Ovary (tissue), 9 donors: Measurements from ENCODE around the gene SOX5. TPM values are rescaled to one million over a fixed set of nuclear protein-coding genes. Genes with fewer than 3 reads are reported as not detected.

ENCODE experiments used
- DNase-seq, 5 donors: peaks; one replicate each; pipeline ENCODE4 v3.0.0-alpha.2; 2019 to 2020
- H3K27ac ChIP-seq, 2 donors: fragments of 200-600 bp; one replicate each; pipeline versions ENCODE4 v1.5.1 to v1.8.0; 2019 to 2022
- H3K27me3 ChIP-seq: fragments of 200-600 bp; one replicate; pipeline ENCODE4 v1.8.0; 2022
- H3K36me3 ChIP-seq: fragments of 200-600 bp; sonication (generic); one replicate; pipeline ENCODE4 v1.5.1; 2019
- H3K4me1 ChIP-seq: one replicate; pipeline ENCODE4 v1.8.1; 2013; ENCODE audit warnings: mild to moderate bottlenecking, moderate library complexity; ENCODE audit not compliant: insufficient read depth
- H3K4me3 ChIP-seq: fragments of 200-600 bp; sonication (generic); one replicate; pipeline ENCODE4 v1.5.1; 2017
- H3K9me3 ChIP-seq, 2 donors: fragments of 200-600 bp in 1 of 2; sonication (generic) in 1 of 2; one replicate each; pipeline versions ENCODE4 v1.5.1 to v1.8.1; 2013 to 2019; ENCODE audit warnings: mild to moderate bottlenecking in 1 of 2, moderate library complexity in 1 of 2
- EP300 ChIP-seq: sonication (generic); formaldehyde crosslinking; IDR thresholded peaks from one replicate; pipeline ENCODE4 v1.6.1; 2017; ENCODE audit warnings: antibody characterized with exemption
- POLR2A ChIP-seq: fragments of 450-650 bp; IDR thresholded peaks from one replicate; pipeline ENCODE4 v1.6.1; 2017; ENCODE audit warnings: antibody characterized with exemption, mild to moderate bottlenecking, moderate library complexity
- WGBS, 3 donors: extraction: QIAGEN DNeasy Blood & Tissue Kit in 1 of 3; methylation state at CpG; one replicate each; pipeline versions ENCODE4 v1.1.5 to v1.1.7; 2013 to 2017; 5-methylcytosine and 5-hydroxymethylcytosine counted together
- intact Hi-C, 4 donors: fragments of 100-400 bp; cut with DNase I; formaldehyde crosslinking; loops; one replicate each; pipeline versions ENCODE4 v1.11.0 to v1.15.1; 2022 to 2023
- polyA plus RNA-seq, 2 donors: library from polyadenylated mRNA; stranded (reverse); fragments of 200-250 nt in 1 of 2; fragments of 350-450 nt in 1 of 2; fragmentation: Illumina TruSeq in 1 of 2; extraction: RNeasy Lipid Tissue Mini Kit (QIAGEN cat#74804) in 1 of 2; gene quantifications; one replicate each; pipeline ENCODE4 v1.2.3, GENCODE V29; 2013 to 2014
- total RNA-seq, 7 donors: library from RNA; depleted of rRNA in 2 of 7; stranded (reverse); fragments of >200 nt in 2 of 7; fragmentation: NEBNext Ultra II Directional in 3 of 7; extraction: Animal tissue kit (Norgen Biotek cat#: 25700) in 3 of 7; gene quantifications; one replicate each; pipeline versions ENCODE4 v1.1.0 to v1.2.4, GENCODE V29; 2016 to 2023
- TF ChIP-seq, protein P1 (sequence below), 3 donors: fragments of 450-650 bp in 2 of 3; fragments of 200-600 bp in 1 of 3; IDR thresholded peaks; one replicate each; pipeline versions ENCODE4 v1.5.1 to v1.8.0; 2016 to 2022; ENCODE audit warnings: antibody characterized with exemption in 3 of 3, mild to moderate bottlenecking in 1 of 3
- donor health status: DM: no; HTN: no; CAD: no; lungs with moderate emphysema.
- donor health status: DM: no; HTN: no; CAD: no.
- donor health status: Bipolar disorder and iron deficiency.
- donor health status: DM: yes; HTN: yes; CAD: no.
- donor health status: DM: no; HTN: no; CAD: no.
- donor health status: DM: yes; HTN: yes; CAD: no.

The SOX5 gene
- total and polyA plus RNA-seq, 9 donors: 5.7 to 33.7 (median 21.4) TPM

DNA sequence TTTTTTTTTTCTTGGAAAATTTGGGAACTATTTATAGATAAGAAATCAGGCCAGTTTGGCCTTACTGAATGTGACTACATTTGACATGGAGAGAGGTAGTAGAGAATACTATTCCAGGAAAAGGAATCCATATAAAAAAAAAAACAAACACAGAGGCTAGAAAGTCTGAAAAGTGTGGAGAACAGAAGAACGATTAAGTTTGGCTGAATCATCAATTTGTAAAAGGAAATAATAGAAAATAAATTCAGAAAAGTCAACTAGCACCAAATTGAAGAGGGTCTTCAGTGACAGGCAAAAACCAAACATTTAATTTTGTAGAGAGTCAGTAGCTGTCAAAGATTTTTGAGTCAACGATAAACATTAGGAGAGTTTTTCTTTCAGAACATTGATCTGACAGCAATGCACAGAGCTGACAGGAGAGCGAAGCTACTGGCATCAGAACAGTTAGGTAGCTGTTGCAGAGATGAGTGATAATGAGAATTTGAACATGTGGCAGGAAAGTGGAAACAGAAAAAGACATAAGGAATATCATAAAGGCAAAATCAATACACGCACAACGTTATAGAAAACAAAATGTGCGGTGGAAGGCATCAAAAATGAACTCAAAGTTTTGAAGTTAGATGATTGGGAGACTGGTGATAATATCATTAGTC lies 241.2 kb downstream of the SOX5 start:
- H3K27ac ChIP-seq: no peak overlapping the region
- no peak for TF ChIP-seq EP300
- intact Hi-C loops: no loop called here
- no peaks in the 10 kb centered on the region for H3K4me1 ChIP-seq
- WGBS, 3 donors: 92 to 95% (median 95%) methylated on average over 6 of the region's 6 CpGs
- no peaks in the 10 kb centered on the region for H3K9me3 ChIP-seq
- H3K4me3 ChIP-seq: no peak overlapping the region
- no peaks in the 10 kb centered on the region for H3K36me3 ChIP-seq
- H3K27me3 ChIP-seq: no peaks in the 10 kb centered on the region
- no peak for DNase-seq

DNA sequence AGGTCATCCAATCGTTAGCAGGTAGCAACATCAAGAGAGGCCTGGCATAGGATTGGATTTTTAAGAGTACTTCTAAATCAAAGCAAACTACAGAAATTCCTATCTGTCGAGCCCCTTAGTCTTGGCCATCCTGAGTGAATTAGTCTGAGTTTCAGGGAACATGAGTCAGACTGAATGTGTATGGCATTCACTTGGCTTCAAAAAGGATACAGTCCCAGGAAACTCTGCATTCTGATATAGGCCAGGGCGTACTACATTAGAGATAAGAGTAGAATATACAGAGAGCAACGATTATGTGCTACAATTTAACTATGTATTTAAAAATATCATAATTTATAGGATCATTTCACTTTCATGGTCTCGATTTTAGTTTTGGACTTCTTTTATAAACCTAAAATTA lies 242.2 kb downstream of the SOX5 start:
- Histone ChIP-seq H3K27me3 (no peaks in the 10 kb centered on the region), H3K4me3 (no peak overlapping the region), H3K36me3 (no peaks in the 10 kb centered on the region), H3K9me3 (no peaks in the 10 kb centered on the region), H3K4me1 (no peaks in the 10 kb centered on the region), H3K27ac (no peak overlapping the region)
- TF ChIP-seq, protein P1, sequence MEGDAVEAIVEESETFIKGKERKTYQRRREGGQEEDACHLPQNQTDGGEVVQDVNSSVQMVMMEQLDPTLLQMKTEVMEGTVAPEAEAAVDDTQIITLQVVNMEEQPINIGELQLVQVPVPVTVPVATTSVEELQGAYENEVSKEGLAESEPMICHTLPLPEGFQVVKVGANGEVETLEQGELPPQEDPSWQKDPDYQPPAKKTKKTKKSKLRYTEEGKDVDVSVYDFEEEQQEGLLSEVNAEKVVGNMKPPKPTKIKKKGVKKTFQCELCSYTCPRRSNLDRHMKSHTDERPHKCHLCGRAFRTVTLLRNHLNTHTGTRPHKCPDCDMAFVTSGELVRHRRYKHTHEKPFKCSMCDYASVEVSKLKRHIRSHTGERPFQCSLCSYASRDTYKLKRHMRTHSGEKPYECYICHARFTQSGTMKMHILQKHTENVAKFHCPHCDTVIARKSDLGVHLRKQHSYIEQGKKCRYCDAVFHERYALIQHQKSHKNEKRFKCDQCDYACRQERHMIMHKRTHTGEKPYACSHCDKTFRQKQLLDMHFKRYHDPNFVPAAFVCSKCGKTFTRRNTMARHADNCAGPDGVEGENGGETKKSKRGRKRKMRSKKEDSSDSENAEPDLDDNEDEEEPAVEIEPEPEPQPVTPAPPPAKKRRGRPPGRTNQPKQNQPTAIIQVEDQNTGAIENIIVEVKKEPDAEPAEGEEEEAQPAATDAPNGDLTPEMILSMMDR (IDR thresholded peaks at IDR 0.05): no peak
- TF ChIP-seq POLR2A: no peak
- TF ChIP-seq EP300: no peak
- DNase-seq: no peak
- intact Hi-C loops: no loop called here
- WGBS, 3 donors: 89 to 94% (median 93%) methylated on average over 5 of the region's 5 CpGs

DNA sequence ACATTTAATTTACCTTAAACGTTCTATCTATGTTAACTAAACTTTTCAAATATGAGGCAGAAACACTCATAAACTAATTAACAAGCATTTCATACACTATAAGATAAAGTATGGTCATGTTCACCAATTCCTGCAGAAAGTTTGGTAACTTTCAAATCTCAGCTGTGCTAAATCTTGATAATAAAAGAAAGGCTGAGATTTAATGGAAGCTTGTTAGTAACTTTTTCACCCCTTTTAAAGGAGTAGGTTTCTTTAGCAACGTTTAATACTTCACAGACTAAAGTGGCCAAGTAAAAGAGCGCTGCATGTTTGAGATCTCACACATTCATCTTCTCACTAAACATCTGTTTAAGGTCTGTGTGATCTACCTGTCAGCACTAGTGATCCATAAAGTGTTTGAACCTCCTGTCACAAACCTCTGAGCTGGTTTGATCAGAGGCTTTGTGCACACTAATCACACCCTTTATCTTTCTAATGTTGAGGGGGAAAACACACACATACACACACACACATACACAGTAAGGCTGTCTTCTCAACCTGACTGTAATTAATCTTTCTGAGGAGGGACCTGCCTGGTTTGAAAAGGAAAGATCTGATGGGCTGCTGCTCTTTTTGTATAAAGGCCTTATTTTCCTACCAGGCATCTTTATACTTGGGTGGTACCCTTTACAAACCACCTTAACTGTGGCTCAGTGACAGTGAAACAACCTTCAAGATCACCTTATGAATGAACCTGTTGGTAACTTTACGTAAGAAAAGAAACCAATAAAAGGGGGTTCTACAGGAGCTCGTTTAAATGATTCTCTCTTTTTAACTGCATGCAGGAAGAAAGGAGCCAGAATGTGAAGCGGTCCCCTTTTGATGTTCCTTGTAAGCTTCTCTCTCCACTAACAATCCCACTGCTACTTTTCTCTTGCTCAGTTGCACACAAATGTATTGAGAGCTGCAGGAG lies 244.2 kb downstream of the SOX5 start:
- Histone ChIP-seq H3K27ac (no peak overlapping the region), H3K9me3 (no peaks in the 10 kb centered on the region), H3K36me3 (no peaks in the 10 kb centered on the region), H3K4me1 (no peaks in the 10 kb centered on the region), H3K4me3 (no peak overlapping the region), H3K27me3 (no peaks in the 10 kb centered on the region)
- WGBS, 3 donors: 78 to 80% (median 80%) methylated on average over 6 of the region's 6 CpGs
- TF ChIP-seq, protein P1 (IDR thresholded peaks at IDR 0.05): no peak
- no peak for TF ChIP-seq POLR2A
- no peak for TF ChIP-seq EP300
- intact Hi-C loops: no loop called here
- no peak for DNase-seq

DNA sequence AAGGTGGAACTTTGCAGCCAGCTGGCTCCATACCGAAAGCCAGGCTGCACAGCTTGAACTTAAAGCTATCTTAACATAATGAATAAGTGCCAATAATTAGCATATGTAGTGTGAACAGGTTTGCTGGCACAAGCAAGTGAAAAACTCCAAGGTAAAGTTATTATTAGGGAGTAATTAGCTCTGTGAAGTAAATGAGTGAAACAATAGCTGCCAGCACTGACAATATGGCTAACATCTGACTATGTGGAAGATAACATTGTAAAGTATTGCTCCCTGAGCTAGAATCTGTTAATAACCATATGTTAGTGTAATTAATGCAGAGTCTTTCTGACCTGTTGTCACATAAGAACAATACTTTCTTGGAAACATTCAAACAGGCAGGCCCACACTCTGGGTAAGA lies 246.4 kb downstream of the SOX5 start:
- no peak overlapping the region for H3K4me3 ChIP-seq
- TF ChIP-seq, protein P1 (IDR thresholded peaks at IDR 0.05): no peak
- TF ChIP-seq POLR2A (no peak), EP300 (no peak)
- H3K4me1 ChIP-seq: no peaks in the 10 kb centered on the region
- H3K36me3 ChIP-seq: no peaks in the 10 kb centered on the region
- WGBS, 3 donors: 55 to 64% (median 63%) methylated on average over 1 of the region's 1 CpG
- H3K9me3 ChIP-seq: no peaks in the 10 kb centered on the region
- intact Hi-C loops: no loop called here
- no peak for DNase-seq
- no peak overlapping the region for H3K27ac ChIP-seq
- H3K27me3 ChIP-seq: no peaks in the 10 kb centered on the region

DNA sequence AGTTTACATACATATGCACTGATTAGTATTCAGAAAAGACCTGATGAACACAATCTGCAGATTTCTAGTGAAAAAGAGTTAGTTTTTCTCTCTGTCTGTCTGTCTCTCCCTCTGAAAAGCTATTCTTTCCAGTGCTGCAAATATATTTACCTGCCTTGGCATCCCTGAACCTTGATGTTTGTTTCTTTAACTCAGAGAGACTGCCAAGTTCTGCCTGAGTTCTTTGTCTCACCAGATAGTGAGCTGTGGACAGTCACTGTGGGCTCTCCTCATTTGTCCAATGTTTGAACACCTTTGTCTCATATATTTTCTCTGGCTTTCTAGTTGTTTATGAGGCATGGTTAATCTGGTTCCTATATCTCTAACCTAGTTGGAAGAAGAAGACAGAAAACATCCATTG lies 250.4 kb downstream of the SOX5 start:
- Histone ChIP-seq H3K4me3 (no peak overlapping the region), H3K4me1 (no peaks in the 10 kb centered on the region), H3K9me3 (no peaks in the 10 kb centered on the region), H3K27ac (no peak overlapping the region), H3K36me3 (no peaks in the 10 kb centered on the region), H3K27me3 (no peaks in the 10 kb centered on the region)
- intact Hi-C loops: no loop called here
- no peak for DNase-seq
- TF ChIP-seq POLR2A (no peak), EP300 (no peak)
- TF ChIP-seq, protein P1 (IDR thresholded peaks at IDR 0.05): no peak
